ENCODE results near the gene ABCD2.
A peak's percentile ranks its signal among the peaks of the same experiment; 100 is the strongest.

ABCD2 gene

GRCh38 chr12:39620659-39621658, 1.4 kb upstream of the ABCD2 start:
- Mint-ChIP-seq H3K4me1 (peaks cover 20% of the 10 kb centered on the region), H3K27me3 (no peaks in the 10 kb centered on the region), H3K27ac (no peak overlapping the region), H3K4me3 (peak overlapping the region; percentile 79), H3K9me3 (no peaks in the 10 kb centered on the region), H3K36me3 (no peaks in the 10 kb centered on the region)
- no peak for DNase-seq (ENCODE audit: low spot score in 2 of 2)
- peak; percentile 10 for ATAC-seq (ENCODE audit: low read depth)

- peaks cover 22% of the 10 kb centered on the region for H3K4me1 Mint-ChIP-seq
- no peak overlapping the region for H3K4me3 Mint-ChIP-seq
- ATAC-seq (ENCODE audit: low read depth) (peak; percentile 11), DNase-seq (ENCODE audit: low spot score in 2 of 2) (no peak)
- no peaks in the 10 kb centered on the region for H3K36me3 Mint-ChIP-seq
- H3K9me3 Mint-ChIP-seq = no peaks in the 10 kb centered on the region
- H3K27me3 Mint-ChIP-seq = no peaks in the 10 kb centered on the region
- no peak overlapping the region for H3K27ac Mint-ChIP-seq
Observed at GRCh38 chr12:39619316-39619659, 315 bp downstream of the ABCD2 start.

GRCh38 chr12:39618701-39619100, 902 bp downstream of the ABCD2 start:
- no peak overlapping the region for H3K4me3 Mint-ChIP-seq
- H3K9me3 Mint-ChIP-seq = no peaks in the 10 kb centered on the region
- H3K36me3 Mint-ChIP-seq = no peaks in the 10 kb centered on the region
- H3K27me3 Mint-ChIP-seq = no peaks in the 10 kb centered on the region
- DNase-seq (ENCODE audit: low spot score in 2 of 2) (no peak), ATAC-seq (ENCODE audit: low read depth) (no peak)
- peaks cover 22% of the 10 kb centered on the region for H3K4me1 Mint-ChIP-seq
- no peak overlapping the region for H3K27ac Mint-ChIP-seq

GRCh38 chr12:39617887-39618286, 1.7 kb downstream of the ABCD2 start:
- H3K27me3 Mint-ChIP-seq = no peaks in the 10 kb centered on the region
- no peak overlapping the region for H3K27ac Mint-ChIP-seq
- DNase-seq (ENCODE audit: low spot score in 2 of 2) (no peak), ATAC-seq (ENCODE audit: low read depth) (peak; percentile 7)
- peaks cover 22% of the 10 kb centered on the region for H3K4me1 Mint-ChIP-seq
- H3K4me3 Mint-ChIP-seq = peak overlapping the region; percentile 88
- H3K36me3 Mint-ChIP-seq = no peaks in the 10 kb centered on the region
- H3K9me3 Mint-ChIP-seq = no peaks in the 10 kb centered on the region

- no peaks in the 10 kb centered on the region for H3K27me3 Mint-ChIP-seq
- H3K9me3 Mint-ChIP-seq = no peaks in the 10 kb centered on the region
- peak overlapping the region; percentile 27 for H3K4me3 Mint-ChIP-seq
- peaks cover 19% of the 10 kb centered on the region for H3K4me1 Mint-ChIP-seq
- no peaks in the 10 kb centered on the region for H3K36me3 Mint-ChIP-seq
- no peak for DNase-seq (ENCODE audit: low spot score in 2 of 2)
- no peak overlapping the region for H3K27ac Mint-ChIP-seq
- no peak for ATAC-seq (ENCODE audit: low read depth)
Observed at GRCh38 chr12:39616666-39617065, 2.9 kb downstream of the ABCD2 start.

- no peak for DNase-seq (ENCODE audit: low spot score in 2 of 2)
- peak overlapping the region; percentile 27 for H3K4me3 Mint-ChIP-seq
- H3K36me3 Mint-ChIP-seq = no peaks in the 10 kb centered on the region
- ATAC-seq (ENCODE audit: low read depth) = no peak
- no peaks in the 10 kb centered on the region for H3K9me3 Mint-ChIP-seq
- H3K27me3 Mint-ChIP-seq = no peaks in the 10 kb centered on the region
- H3K4me1 Mint-ChIP-seq = peaks cover 18% of the 10 kb centered on the region
- peak overlapping the region; percentile 29 for H3K27ac Mint-ChIP-seq
Observed at GRCh38 chr12:39616251-39616650, 3.4 kb downstream of the ABCD2 start.

- H3K27ac Mint-ChIP-seq = no peak overlapping the region
- no peak overlapping the region for H3K4me3 Mint-ChIP-seq
- ATAC-seq (ENCODE audit: low read depth) (no peak), DNase-seq (ENCODE audit: low spot score in 2 of 2) (no peak)
- no peaks in the 10 kb centered on the region for H3K36me3 Mint-ChIP-seq
- H3K4me1 Mint-ChIP-seq = peaks cover 10% of the 10 kb centered on the region
- no peaks in the 10 kb centered on the region for H3K27me3 Mint-ChIP-seq
- H3K9me3 Mint-ChIP-seq = no peaks in the 10 kb centered on the region
Observed at GRCh38 chr12:39613525-39613924, 6.1 kb downstream of the ABCD2 start.

- Mint-ChIP-seq H3K4me3 (no peak overlapping the region), H3K36me3 (peaks cover 3% of the 10 kb centered on the region), H3K27ac (no peak overlapping the region), H3K4me1 (peaks cover 6% of the 10 kb centered on the region), H3K27me3 (no peaks in the 10 kb centered on the region), H3K9me3 (no peaks in the 10 kb centered on the region)
- ATAC-seq (ENCODE audit: low read depth) (no peak), DNase-seq (ENCODE audit: low spot score in 2 of 2) (no peak)
Observed at GRCh38 chr12:39612250-39612649, 7.4 kb downstream of the ABCD2 start.

GRCh38 chr12:39611818-39612217, 7.8 kb downstream of the ABCD2 start:
- DNase-seq (ENCODE audit: low spot score in 2 of 2) = no peak
- H3K4me1 Mint-ChIP-seq = peaks cover 6% of the 10 kb centered on the region
- no peak overlapping the region for H3K27ac Mint-ChIP-seq
- no peak overlapping the region for H3K4me3 Mint-ChIP-seq
- H3K36me3 Mint-ChIP-seq = peaks cover 4% of the 10 kb centered on the region
- no peaks in the 10 kb centered on the region for H3K9me3 Mint-ChIP-seq
- ATAC-seq (ENCODE audit: low read depth) = no peak
- H3K27me3 Mint-ChIP-seq = no peaks in the 10 kb centered on the region

GRCh38 chr12:39610436-39611025, 9.1 kb downstream of the ABCD2 start:
- no peak for ATAC-seq (ENCODE audit: low read depth)
- no peak for DNase-seq (ENCODE audit: low spot score in 2 of 2)
- Mint-ChIP-seq H3K9me3 (no peaks in the 10 kb centered on the region), H3K4me1 (peaks cover 3% of the 10 kb centered on the region), H3K27me3 (no peaks in the 10 kb centered on the region), H3K4me3 (no peak overlapping the region), H3K36me3 (peaks cover 8% of the 10 kb centered on the region), H3K27ac (no peak overlapping the region)

- no peak for ATAC-seq (ENCODE audit: low read depth)
- DNase-seq (ENCODE audit: low spot score in 2 of 2) = no peak
- no peaks in the 10 kb centered on the region for H3K9me3 Mint-ChIP-seq
- no peak overlapping the region for H3K27ac Mint-ChIP-seq
- no peaks in the 10 kb centered on the region for H3K27me3 Mint-ChIP-seq
- H3K4me1 Mint-ChIP-seq = peaks cover 3% of the 10 kb centered on the region
- no peak overlapping the region for H3K4me3 Mint-ChIP-seq
- peaks cover 11% of the 10 kb centered on the region for H3K36me3 Mint-ChIP-seq
Observed at GRCh38 chr12:39606712-39607423, 12.7 kb downstream of the ABCD2 start.

GRCh38 chr12:39605996-39606395, 13.6 kb downstream of the ABCD2 start:
- no peaks in the 10 kb centered on the region for H3K27me3 Mint-ChIP-seq
- peaks cover 11% of the 10 kb centered on the region for H3K36me3 Mint-ChIP-seq
- DNase-seq (ENCODE audit: low spot score in 2 of 2) = no peak
- no peaks in the 10 kb centered on the region for H3K9me3 Mint-ChIP-seq
- no peak overlapping the region for H3K27ac Mint-ChIP-seq
- H3K4me3 Mint-ChIP-seq = no peak overlapping the region
- H3K4me1 Mint-ChIP-seq = no peaks in the 10 kb centered on the region
- no peak for ATAC-seq (ENCODE audit: low read depth)

- Mint-ChIP-seq H3K4me1 (no peaks in the 10 kb centered on the region), H3K27ac (no peak overlapping the region), H3K36me3 (peaks cover 11% of the 10 kb centered on the region), H3K4me3 (no peak overlapping the region), H3K9me3 (no peaks in the 10 kb centered on the region), H3K27me3 (no peaks in the 10 kb centered on the region)
- no peak for DNase-seq (ENCODE audit: low spot score in 2 of 2)
- ATAC-seq (ENCODE audit: low read depth) = no peak
Observed at GRCh38 chr12:39605501-39605900, 14.1 kb downstream of the ABCD2 start.

- no peak for ATAC-seq (ENCODE audit: low read depth)
- Mint-ChIP-seq H3K9me3 (no peaks in the 10 kb centered on the region), H3K4me3 (no peak overlapping the region), H3K4me1 (no peaks in the 10 kb centered on the region), H3K27me3 (no peaks in the 10 kb centered on the region), H3K27ac (no peak overlapping the region), H3K36me3 (peaks cover 11% of the 10 kb centered on the region)
- DNase-seq (ENCODE audit: low spot score in 2 of 2) = no peak
Observed at GRCh38 chr12:39603065-39603464, 16.5 kb downstream of the ABCD2 start.
